Neutrophil (primary cell): ENCODE measurements around the gene BLOC1S2.

Source experiments
- H3K27ac ChIP-seq: fragments of 200-600 bp; sonication (generic); 2 replicates; pipeline ENCODE4 v1.5.1; 2016; ENCODE audit warnings: mild to moderate bottlenecking, moderate library complexity
- H3K27me3 ChIP-seq: fragments of 200-600 bp; sonication (generic); 2 replicates; pipeline ENCODE4 v1.6.0; 2016; ENCODE audit warnings: mild to moderate bottlenecking
- H3K36me3 ChIP-seq: fragments of 200-600 bp; sonication (generic); 2 replicates; pipeline ENCODE4 v1.5.1; 2017
- H3K4me1 ChIP-seq, 2 experiments: fragments of 200-600 bp in 1 of 2; sonication (generic) in 1 of 2; 1 replicate in 1 of 2; 2 replicates in 1 of 2; pipeline versions ENCODE4 v1.5.1 to v1.6.1; 2013 to 2016; ENCODE audit warnings: low read depth in 1 of 2, low read length in 1 of 2, mild to moderate bottlenecking in 1 of 2, moderate library complexity in 1 of 2; ENCODE audit not compliant: control insufficient read depth in 1 of 2, insufficient read depth in 1 of 2
- H3K4me3 ChIP-seq, 2 experiments: fragments of 200-600 bp in 1 of 2; sonication (generic) in 1 of 2; 1 replicate in 1 of 2; 2 replicates in 1 of 2; pipeline ENCODE4 v1.5.1; 2013 to 2016; ENCODE audit warnings: low read depth in 1 of 2, low read length in 1 of 2, mild to moderate bottlenecking in 1 of 2, moderate library complexity in 1 of 2
- H3K9me3 ChIP-seq: fragments of 200-600 bp; sonication (generic); 2 replicates; pipeline ENCODE4 v1.5.1; 2016
- TF ChIP-seq, protein P1 (sequence below): fragments of 200-600 bp; sonication (generic); IDR thresholded peaks from 2 replicates; pipeline ENCODE4 v1.5.1; 2016; ENCODE audit warnings: antibody characterized with exemption

Gene BLOC1S2

DNA sequence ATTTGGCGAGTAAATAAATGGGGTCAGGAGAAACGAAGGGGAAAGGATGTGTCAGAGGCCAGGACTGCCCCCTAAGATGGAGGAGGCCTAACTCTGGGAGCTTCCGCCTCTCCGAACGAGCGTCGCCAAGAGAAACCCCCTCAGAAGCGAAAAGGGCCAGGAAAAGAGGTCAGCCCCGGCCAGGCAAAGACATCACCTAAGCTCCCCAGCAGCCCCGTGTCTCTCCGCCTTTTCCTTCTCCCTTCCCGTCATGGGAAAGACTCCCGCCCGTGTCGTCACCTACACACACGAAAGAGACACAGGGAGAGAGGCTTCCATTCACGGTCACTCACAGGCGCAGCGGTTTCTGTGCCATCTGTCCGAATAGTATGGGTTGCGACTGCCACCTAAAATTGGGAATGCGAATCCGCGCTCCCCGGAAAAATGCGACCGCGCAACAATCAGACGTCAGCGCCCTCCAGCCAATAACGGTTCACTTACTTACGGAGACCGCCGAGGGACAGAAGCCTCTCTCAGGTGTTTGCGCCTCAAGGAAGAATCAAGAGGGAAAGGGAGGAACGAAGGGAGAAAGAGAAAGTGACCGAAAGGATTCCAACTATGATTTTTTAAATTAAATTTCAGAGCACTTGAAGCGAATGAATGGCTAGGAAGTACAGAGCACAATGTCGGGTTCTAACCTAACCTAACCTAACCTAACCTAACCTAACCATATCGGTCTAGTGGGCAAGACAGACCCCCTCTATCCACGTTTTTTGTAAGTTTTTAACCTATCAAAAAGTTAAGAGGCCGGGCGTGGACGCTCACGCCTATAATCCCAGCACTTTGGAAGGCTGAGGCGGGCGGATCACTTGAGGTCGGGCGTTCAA, 19.0 kb downstream of the BLOC1S2 start, which contains the start of gene CWF19L1:
Gene CWF19L1, minus strand, starts transcription at position 400 of the 866 bp plus-strand sequence. Its CDS starts 45 bp downstream, at position 355.
- TF ChIP-seq, protein P1, sequence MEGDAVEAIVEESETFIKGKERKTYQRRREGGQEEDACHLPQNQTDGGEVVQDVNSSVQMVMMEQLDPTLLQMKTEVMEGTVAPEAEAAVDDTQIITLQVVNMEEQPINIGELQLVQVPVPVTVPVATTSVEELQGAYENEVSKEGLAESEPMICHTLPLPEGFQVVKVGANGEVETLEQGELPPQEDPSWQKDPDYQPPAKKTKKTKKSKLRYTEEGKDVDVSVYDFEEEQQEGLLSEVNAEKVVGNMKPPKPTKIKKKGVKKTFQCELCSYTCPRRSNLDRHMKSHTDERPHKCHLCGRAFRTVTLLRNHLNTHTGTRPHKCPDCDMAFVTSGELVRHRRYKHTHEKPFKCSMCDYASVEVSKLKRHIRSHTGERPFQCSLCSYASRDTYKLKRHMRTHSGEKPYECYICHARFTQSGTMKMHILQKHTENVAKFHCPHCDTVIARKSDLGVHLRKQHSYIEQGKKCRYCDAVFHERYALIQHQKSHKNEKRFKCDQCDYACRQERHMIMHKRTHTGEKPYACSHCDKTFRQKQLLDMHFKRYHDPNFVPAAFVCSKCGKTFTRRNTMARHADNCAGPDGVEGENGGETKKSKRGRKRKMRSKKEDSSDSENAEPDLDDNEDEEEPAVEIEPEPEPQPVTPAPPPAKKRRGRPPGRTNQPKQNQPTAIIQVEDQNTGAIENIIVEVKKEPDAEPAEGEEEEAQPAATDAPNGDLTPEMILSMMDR: no peak
- Histone ChIP-seq H3K4me3 (peak within 1 kb of the TSS; percentile 86 to 100), H3K27ac (peak within 1 kb of the TSS; percentile 90), H3K36me3 (no peaks in the 10 kb centered on the region), H3K4me1 (peaks cover 22% of the 10 kb centered on the region in 2 experiments), H3K9me3 (no peaks in the 10 kb centered on the region), H3K27me3 (no peaks in the 10 kb centered on the region)

DNA sequence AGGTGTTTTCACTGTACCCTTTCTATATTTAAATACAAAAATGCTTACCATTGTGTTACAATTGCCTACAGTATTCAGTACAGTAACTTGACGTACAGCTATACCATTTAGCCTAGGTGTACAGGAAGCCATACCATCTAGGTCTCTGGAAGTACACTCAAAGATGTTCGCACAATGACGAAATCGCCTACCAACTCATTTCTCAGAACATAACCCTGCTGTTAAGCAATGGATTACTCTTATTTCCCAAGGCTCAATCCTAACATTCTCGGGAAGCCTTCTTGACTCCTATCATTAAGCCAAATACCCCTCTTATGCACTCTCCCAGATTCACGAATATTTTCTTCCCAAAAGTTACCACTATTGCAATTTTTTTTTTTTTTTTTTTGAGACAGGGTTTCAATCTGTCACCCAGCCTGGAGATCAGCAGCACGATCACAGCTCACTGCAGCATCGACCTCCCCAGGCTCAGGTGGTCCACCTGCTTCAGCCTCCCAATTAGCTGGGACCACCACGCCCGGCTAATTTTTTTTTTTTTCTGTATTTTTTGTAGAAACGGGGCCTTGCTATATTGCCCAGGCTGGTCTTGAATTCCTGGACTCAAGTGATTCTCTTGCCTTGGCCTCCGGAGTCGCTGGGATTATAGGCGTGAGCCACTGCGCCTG, 20.5 kb downstream of the BLOC1S2 start:
- Histone ChIP-seq H3K4me1 (peaks cover 22% of the 10 kb centered on the region in 2 experiments), H3K9me3 (no peaks in the 10 kb centered on the region), H3K27ac (peak overlapping the region; percentile 90), H3K36me3 (peaks cover under 1% of the 10 kb centered on the region), H3K4me3 (peak overlapping the region; percentile 86 to 100), H3K27me3 (no peaks in the 10 kb centered on the region)
- TF ChIP-seq, protein P1: no peak

DNA sequence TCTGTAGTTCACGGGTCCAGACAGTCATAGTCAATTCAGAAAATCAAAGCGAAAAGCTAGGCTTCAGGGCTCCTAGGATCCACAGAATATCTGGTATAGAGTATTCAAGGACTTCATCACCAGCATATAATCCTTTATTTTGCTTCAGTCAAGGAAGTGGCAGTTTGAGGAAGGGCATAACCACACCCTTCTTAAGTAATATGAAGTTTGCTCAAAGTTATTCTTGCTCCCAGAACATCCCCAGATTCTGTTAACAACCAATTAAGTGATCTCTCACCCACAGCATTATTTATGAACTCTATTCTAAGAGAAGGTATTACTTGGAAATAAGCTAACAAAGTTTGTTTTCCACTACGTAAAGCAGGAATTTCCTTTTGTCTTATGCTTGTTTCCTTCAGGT, 32.3 kb downstream of the BLOC1S2 start:
- Histone ChIP-seq H3K27ac (peak overlapping the region; percentile 85), H3K27me3 (no peaks in the 10 kb centered on the region), H3K4me3 (no peak overlapping the region), H3K4me1 (peaks cover 46 to 47% of the 10 kb centered on the region in 2 experiments), H3K9me3 (no peaks in the 10 kb centered on the region), H3K36me3 (peaks cover 29% of the 10 kb centered on the region)
- TF ChIP-seq, protein P1: no peak

DNA sequence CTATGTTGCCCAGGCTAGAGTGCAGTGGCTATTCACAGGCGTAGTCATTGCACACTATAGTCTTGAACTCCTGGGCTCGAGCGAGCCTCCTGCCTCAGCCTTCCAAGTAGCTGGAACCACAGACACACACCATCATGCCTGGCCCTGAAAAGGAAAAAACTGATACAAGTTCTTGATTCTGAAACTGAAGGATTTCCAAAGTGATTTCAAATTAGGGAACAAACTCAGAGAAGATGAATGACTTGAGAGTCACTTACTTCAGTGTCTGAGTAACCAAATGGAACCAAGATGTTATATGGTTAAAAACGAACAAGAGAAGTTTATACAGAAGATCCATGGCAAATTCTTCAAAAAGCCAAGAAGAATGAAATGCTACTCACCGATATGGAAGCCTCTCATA, 33.4 kb downstream of the BLOC1S2 start:
- H3K27me3 ChIP-seq: no peaks in the 10 kb centered on the region
- H3K9me3 ChIP-seq: no peaks in the 10 kb centered on the region
- H3K27ac ChIP-seq: peak overlapping the region; percentile 85
- H3K4me1 ChIP-seq: peaks cover 46 to 47% of the 10 kb centered on the region in 2 experiments
- TF ChIP-seq, protein P1: no peak
- peaks cover 41% of the 10 kb centered on the region for H3K36me3 ChIP-seq
- H3K4me3 ChIP-seq: no peak overlapping the region

DNA sequence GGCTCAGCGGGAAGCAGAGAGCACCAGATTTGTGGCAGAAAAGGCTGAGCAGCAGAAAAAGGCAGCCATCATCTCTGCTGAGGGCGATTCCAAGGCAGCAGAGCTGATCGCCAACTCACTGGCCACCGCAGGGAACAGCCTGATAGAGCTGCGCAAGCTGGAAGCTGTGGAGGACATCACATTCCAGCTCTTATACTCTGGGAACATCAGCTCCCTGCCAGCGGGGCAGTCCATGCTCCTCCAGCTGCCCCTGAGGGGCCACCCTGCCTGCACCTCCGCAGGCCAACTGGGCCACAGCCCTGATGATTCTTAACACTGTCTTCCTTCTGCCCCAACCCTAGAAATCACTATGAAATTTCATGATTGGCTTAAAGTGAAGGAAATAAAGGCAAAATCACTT, 37.7 kb downstream of the BLOC1S2 start:
- H3K9me3 ChIP-seq: no peaks in the 10 kb centered on the region
- peaks cover 83% of the 10 kb centered on the region for H3K36me3 ChIP-seq
- H3K4me1 ChIP-seq: peaks cover 6 to 8% of the 10 kb centered on the region in 2 experiments

More for the DNA sequence above, 37.7 kb downstream of the BLOC1S2 start:
- Histone ChIP-seq H3K27me3 (no peaks in the 10 kb centered on the region), H3K4me3 (no peak overlapping the region), H3K27ac (no peak overlapping the region)
- TF ChIP-seq, protein P1: no peak
